HG03139 (cell line): ENCODE measurements around the gene MAP1B.

ENCODE experiments used
- ATAC-seq: cut with Tn5 transposase; IDR thresholded peaks from one replicate; pipeline ENCODE4 v1.9.1; 2021; ENCODE audit not compliant: unreplicated experiment

Gene MAP1B

GRCh38 chr5:72093824-72094223 lies 13.5 kb upstream of the MAP1B start:
- no peak for ATAC-seq

- ATAC-seq, result no peak
Measured at GRCh38 chr5:72096602-72097188, 10.6 kb upstream of the MAP1B start.

GRCh38 chr5:72101828-72102227 lies 5.4 kb upstream of the MAP1B start:
- no peak for ATAC-seq

- no peak for ATAC-seq
Measured at GRCh38 chr5:72106817-72107130, 501 bp upstream of the MAP1B start.

- ATAC-seq, result no peak
Measured at GRCh38 chr5:72107901-72108201, 576 bp downstream of the MAP1B start.

GRCh38 chr5:72108202-72109061 lies 1.2 kb downstream of the MAP1B start:
- ATAC-seq, result no peak

DNA sequence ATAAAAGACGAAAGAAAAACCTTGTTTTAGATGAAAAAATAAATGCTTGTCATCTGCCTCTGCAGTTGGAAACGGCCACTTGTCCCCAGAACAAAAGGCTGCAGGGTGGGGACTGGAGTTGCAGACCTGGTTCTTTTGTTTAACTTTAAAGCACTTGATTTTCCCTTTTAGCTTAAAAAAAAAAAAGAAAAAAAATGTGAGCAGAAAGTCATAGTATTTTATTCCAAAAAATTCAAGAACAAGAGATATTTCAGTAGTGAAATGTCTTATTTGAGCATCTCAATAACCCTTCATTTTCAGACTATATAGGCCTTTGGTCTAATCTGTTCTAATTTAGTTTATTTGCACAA lies 1.8 kb downstream of the MAP1B start:
- ATAC-seq, result no peak

DNA sequence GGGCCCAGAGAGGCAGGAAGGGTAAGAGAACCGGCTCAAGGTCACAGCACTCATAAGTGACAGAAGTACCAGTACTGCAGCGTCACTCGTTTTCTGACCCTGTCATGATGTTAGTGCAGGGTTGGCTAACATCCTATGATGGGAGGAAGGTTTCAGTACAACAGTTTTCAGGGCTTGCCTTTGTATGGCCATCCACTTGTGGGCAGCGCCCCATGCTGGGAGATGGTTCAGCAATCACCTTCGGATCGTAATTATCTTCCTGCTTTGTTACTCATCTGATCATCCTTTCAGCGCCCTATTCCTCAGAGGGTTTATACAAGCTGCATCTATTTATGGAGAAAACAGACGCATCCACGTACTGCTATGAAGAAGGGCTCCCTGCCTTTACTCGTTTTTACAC lies 2.4 kb downstream of the MAP1B start:
- no peak for ATAC-seq

DNA sequence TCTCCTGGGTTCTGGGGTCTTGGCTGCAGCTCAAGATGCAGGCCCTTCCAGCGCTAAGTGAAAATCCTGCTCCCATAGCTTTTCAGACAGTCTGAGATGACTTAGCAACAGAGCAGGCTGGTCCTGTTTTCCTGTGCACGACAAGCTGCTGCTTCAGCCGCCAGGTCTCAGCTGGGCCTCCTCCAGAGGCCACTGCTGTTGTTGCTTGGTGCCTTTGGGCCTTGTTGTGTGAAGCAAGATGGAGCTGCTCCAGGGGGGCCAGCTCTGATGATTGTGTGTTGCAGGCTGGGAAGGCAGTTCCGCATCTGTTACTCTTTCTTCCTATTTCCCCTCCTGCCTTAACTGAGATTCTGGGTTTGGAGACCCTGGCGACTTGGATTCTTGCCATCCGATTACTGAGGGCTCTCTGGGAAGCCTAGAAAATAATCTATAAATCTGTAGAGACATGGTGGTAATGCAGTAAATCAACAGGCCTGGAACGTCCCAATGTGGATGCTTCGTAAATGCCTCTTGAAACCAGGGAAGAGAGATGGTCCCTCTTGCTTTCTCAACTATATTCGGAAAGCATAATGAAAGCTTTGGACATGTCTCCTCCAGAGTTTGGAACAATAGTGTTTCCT lies 3.2 kb downstream of the MAP1B start:
- no peak for ATAC-seq

DNA sequence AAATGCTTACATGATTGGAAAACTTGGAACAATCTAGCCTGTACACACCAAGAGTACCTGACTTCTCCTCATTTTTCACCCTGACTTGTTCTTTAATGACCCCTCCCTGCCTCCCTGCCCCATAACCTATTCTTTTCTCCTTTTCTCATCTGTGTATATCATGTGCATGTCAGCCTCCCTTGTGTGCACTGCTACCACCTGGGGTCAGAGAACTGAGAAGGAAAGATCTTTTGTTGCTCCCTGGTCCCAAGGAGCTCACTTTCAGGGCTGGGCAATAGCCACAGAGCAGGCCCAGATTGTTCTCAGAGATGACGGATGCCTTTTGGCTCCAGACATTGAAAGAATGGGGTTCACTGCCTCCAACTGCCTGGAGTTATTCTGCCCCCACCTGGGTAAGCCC lies 5.1 kb downstream of the MAP1B start:
- no peak for ATAC-seq

DNA sequence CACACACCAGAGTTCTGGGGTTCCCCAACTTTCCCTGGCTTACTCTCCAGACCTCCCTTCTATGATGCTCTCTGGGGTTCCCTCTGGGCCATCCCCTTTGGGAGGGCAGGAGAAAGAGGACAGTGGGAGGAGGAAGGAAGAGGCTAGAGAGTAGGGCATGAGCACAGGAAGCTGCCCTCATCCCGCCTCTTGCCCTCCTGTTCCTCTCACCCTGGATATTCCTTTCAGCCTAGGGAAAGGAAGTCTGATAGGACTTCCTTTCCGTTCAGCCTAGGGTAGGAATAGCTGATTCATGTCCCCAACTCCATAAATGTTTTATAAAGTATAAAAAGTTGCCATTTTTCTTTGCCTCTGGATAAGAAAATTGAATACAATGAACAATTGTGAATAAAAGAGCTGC lies 7.4 kb downstream of the MAP1B start:
- no peak for ATAC-seq

DNA sequence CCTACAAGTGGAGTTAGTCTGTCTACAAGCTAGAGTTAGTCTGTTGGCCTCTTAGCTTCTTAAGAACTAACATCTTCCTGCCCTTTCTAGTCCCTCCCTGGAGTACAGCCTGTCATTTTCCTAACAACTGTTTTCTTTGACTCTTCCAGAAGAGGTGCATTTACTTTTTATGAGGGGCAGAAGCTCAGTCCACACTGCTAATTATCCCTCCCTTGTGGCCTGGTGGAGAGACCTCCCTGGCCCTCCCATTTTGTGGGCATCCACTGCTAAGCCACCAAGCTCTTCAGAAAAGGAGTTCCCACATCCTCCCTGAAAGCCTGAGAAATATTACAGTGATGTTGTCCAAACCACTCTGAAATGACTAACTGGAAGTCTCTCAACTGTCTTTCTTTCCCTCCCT lies 8.0 kb downstream of the MAP1B start:
- no peak for ATAC-seq

DNA sequence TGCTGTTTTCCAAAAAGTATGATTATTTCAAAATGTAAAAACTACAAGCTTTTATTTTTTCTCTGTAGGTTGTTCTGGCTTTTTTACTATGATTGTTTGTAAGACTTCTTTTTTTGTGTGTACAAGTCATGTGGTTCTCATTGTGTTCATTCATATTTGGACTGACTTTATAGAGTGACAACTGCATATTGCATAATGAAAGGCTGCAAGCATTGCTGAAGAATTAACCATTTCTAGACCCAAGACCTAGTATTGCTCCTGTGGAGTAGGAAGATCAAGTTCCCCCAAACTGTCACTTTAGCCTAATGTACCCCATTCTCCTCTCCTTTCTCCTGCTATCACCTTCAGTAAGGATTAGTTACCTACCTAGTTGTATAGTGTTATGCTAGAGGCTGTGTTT lies 10.0 kb downstream of the MAP1B start:
- no peak for ATAC-seq

DNA sequence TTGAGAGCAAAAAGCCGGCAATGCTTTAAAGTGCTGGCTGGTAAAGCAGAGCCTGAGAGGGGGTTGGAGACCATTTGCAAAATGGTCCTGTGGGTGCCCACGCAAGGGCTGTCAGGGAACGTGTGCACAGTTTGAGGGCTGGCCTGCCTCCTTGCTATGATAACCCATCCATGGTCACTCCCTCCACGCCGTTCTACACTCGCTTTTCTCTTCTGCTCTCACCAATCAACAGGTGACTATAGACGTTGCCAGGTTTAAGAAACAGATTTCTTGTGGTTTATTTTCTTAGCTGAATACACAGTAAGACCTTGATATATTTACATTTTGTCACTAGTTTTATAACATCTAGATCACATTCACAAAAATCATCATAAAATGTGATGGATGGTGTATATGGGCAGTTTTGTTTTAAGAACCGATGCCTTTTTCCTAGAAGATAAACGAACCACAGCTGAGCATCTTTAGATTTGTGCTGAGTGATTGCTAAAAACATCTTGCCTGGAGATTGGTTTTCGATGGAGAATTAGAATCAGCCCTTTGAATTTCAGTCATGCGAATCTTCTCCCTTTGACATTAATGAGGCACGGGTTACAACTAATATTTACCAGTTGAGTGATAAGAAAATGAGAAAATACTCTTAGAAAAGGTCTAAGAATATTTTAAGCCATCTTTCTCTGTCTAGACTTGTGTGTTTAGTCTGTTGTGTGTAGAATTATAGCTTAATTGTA lies 13.9 kb downstream of the MAP1B start:
- ATAC-seq, result no peak

- ATAC-seq, result no peak
Measured at GRCh38 chr5:72121780-72122445, 14.6 kb downstream of the MAP1B start.

- no peak for ATAC-seq
Measured at GRCh38 chr5:72122602-72123001, 15.3 kb downstream of the MAP1B start.

GRCh38 chr5:72123764-72124376 lies 16.6 kb downstream of the MAP1B start:
- no peak for ATAC-seq

- ATAC-seq, result no peak
Measured at GRCh38 chr5:72125271-72125940, 18.1 kb downstream of the MAP1B start.

DNA sequence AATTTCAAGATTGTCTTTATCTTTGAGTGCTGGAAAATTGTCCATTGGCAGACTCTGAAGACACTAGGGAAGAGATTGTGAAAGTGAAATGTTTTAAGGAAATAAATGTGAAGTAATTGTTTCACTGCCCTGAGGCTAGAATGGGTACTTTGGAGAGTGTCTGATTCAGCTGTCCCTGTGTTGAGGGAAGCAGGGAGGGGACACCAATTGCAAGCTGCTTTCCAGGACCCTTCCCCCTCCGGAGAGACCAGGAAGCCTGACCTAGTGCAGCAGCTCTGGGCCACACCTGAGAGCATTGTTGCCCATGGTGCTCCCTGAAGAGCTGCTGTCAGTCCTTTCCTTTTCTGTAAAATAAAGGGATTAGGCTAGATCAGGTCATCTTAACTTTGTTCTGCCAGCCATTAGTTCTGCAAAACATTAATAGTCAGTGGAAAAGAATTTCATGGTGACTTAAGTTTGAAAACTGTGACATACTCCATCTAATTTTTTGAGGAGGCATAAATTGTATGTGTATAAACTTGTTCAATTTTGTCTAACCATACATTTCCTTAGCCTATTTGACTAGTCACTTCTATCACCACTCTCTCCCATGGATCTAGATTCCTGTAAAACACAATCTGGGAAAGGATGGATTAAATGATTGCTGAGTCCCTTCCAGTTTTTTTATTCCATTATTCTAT lies 18.8 kb downstream of the MAP1B start:
- ATAC-seq, result no peak

- ATAC-seq, result no peak
Measured at GRCh38 chr5:72126796-72127195, 19.5 kb downstream of the MAP1B start.
